Tongue (tissue), 3 donors: Measurements from ENCODE around the gene ACYP2. TPM values are rescaled to one million over a fixed set of nuclear protein-coding genes. Genes with fewer than 3 reads are reported as not detected.

Experiments
- DNase-seq: peaks from one replicate; pipeline ENCODE4 v3.0.0-alpha.2; 2015
- small RNA-seq: library from RNA; depleted of rRNA; stranded (forward); fragments of <200 nt; gene quantifications from one replicate; pipeline ENCODE3, GENCODE V24; 2014; ENCODE audit warnings: low replicate concordance
- total RNA-seq: library from RNA; depleted of rRNA; stranded (reverse); fragments of >200 nt; gene quantifications from one replicate; pipeline ENCODE4 v1.2.3, GENCODE V29; 2014

ACYP2 gene
- total RNA-seq, 1 donor from 2014 or later, result 39.3 TPM

DNA sequence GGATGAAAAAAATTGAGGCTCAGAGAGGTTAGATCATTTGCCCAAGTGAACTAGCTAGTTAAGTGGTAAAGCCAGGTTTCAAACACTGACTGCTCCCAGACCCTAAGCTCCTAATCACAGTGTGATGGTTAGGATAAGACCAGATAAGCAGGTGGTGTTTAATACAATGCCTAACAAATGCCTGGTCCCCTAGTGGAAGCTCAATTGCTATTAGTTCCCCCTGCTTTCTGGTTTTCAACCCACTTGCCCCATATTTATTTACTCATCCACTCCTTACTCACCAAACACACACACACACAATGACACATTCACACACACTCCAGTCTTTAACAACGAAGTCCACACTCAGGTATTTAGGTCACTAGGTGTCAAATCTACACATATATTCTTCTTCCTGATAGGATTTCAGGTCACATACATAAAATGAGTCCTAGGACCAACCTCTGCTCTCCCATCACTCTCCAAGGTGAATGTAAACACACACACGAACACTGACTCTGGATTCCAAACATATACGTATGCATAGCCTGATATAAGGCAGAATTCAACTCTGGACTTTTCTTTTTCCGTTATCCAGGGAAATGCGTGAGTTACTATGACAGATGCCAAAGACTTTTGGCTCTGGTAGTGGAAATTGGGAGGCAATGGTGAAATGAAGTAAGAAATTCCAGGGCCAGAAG lies 214.2 kb downstream of the ACYP2 start:
- no peak for DNase-seq

DNA sequence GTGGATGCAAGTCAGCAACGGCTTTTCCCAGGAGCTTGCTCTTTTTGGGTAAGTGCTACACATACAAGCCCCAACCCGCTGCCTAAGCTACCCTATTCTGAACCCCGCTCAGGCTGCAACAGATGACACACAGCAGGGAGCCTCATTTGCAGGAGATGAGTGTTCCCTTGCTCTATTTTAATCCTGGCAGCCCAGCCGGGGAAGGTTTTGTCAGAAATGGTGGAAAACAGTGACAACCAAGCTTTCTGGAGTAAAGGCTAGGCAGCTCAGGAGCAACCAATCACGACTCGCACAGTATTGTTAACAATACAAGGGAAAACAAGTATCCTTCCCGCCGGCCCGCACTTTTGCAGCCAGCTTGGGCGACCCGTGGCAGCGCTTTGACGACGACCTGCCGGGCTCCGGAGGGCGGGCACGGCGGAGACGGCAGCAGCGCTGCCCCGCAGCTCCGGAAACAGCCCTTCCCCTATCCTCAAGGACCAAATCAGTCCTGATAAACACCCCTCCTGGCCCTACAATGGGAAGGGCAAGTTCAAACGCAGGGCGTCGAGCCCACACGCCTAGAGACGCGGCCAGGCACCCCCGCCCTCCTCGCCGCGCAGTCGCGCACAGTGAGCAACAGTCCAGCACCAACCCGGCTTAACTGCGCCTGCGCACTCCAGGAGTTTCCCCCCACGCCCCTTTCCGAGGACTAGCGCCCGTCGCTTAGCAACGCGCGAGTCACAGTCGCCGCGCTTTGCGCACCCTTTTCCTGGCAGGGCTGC lies 214.9 kb downstream of the ACYP2 start:
- DNase-seq, result peak; percentile 99

DNA sequence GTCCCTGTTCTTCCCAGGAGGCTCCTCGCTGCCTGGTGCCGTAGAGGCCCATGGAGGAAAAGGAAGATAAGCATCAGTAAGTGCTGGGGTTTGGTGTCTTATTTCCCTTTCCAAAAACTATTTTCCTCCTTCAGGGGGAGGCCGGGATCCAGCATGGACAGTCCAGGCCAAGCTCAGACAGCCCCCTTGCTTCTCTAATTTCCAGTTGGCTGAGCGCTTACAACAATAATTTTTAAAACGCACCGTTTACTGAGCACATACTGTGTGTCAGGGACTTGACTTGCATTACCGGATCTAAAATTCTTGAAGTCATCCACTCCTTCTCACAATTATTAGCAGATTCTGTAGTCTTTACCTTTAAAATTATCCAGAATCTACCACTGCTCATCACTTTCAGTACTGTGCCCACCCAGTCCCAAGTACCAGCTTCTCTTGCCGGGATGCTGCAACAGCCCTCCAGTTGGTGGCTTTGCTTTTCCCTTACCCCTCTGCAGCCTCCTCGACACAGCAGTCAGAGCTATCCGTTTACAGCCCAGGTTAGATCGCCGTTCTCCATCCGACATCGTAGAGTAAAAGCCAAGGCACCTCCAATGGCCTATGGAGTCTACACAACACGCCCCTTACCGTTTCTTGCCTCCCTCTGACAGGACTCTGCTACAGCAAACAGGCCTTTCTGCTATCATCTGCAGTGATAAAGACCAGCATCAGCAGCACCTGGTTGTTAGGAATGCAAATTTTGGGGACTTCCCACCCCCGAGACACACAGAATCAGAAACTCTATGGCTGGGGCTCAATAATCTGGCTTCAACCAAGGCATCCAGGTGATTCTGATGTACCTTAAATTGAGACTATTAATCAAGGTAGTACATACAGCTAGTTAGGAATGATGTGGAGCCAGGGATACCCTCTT lies 215.8 kb downstream of the ACYP2 start:
- DNase-seq, result no peak

DNA sequence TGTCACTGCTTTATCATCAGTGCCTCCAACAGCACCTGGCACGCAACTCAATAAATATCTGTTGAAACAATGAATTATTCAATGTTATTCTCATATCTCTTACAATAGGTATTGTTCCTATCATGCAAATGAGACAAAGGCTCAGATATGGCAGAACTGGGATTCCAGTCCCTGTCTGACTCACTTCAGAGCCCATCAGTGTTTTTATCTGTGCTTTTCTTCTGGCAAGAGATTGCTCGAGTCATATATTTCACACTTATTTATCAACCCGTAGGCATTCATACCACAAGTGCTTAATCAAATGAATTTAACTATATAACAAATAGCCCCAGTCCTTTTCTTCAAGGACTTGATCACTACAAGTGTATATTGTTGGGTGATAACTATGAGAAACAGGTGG lies 217.0 kb downstream of the ACYP2 start:
- no peak for DNase-seq

DNA sequence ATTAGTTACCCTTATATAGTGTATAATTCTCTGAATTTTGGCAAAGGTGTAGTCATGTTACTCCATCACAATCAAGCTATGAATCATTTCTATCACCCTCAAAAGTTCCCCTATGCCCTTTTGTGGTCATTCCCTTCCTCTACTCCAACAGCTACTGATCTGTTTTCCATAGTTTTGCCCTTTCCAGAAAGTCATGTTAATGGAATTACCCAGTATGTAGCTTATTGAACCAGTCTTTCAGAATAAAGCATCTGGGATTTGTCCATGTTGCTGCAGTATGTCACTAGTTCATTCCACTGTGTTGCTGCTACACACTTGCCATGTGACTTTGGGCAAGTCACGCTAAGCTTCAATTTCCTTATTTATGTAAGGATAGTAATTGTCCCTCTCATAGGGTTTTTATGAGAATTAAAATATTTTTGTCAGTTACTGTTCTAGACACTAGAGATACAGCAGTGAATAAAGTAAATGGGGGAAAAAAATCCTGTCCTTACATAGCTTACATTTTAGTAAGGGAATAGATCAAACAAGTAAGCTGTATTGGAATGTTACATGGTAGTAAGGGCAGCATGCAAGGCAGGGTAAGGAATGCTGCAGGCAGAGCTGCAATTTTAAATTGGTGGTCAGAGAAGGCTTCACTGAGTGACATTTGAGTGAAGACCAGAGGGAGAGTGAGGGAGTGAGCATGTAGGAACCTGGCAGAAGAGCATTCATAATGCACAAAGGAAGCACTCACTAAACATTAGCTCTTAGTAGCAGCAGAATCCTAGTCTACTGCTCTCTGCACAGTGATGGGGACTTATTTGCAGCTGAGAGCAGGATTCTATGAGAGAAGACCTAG lies 220.9 kb downstream of the ACYP2 start:
- no peak for DNase-seq

DNA sequence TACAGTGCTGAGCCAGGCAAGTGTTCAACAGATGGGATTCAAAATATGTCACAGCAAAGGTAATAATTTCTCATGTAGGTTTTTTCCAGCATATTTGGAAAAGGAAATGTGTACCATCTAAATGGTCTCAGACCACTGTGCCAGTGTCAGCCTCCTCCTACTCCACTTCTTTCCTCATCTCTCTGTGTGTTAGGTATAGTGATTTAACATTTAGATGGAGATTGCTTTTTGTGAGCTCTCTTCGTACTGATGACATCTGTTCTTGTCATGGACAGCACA lies 221.5 kb downstream of the ACYP2 start:
- DNase-seq, result no peak

DNA sequence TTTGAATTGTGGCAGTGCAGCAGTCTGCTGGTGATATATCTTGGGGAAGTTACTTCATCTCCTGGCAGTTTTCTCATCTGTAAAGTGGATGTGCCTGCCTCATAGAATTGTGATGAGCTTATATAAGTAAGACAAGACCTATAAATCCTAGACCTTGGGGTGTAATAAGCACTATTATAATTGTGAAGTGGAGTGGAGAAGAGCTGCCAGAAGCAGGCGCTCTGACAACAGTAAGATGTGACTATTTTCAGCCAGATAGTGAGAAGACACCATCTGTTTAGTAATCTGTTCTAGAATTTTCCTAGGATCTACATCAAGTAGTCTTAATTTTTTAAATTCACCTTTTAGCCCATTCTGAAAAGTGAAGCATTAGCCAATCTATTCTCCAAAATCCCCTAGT lies 226.2 kb downstream of the ACYP2 start:
- peak; percentile 24 for DNase-seq

DNA sequence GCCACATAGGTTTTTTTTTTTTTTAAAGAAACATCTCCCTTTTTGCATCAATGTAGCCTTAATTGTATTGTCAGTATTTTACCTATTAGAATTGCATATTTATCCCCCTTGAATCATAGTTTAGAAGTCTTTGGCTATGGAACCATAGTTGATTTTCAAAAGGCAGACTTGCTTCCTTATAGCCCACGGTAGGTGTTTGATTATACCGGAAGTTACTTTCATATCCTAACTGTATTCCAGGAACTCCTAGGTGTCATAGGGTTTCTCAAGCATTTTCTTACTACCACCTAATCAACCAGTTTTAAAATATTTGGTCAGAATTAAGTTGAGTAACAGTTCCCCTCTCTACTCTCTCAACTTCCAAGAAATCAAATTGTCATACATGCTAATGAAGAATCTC lies 227.2 kb downstream of the ACYP2 start:
- DNase-seq, result no peak

DNA sequence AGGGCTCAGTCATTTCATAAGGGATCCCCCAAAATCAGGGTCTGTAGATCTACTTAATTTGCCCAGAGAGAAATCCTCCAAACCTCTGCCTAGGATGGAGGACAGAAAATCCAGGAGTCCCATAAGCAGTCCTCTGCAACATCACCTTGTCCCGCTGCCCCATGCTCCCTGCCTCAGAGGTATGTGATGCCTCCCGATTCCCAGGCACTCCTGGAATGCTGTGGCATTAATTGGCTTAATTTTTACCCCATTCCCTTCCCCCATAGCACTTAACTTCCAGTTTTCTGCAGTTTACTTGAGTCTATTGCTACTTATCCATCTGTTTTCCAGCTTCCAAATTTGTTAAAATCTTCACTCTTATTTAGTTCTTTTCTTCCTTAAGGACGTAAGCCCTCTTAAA lies 232.2 kb downstream of the ACYP2 start:
- no peak for DNase-seq

DNA sequence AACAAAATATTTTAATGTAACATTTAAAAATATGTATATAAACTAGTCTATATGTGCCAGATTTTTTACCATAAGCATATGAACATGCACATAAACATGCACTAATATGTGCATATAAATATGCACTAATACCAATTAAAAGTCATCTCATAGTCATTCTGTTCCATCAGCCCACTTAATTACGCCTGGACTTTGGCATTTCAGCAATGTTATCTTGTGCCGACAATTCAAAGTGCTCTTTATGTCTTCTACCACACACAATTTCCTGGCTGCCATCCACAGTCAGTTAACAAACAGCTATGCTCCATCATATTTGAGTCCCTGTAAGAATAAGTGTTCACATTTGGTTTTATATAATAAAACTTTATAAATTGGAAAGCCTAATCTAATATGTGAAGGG lies 233.2 kb downstream of the ACYP2 start:
- DNase-seq, result no peak

DNA sequence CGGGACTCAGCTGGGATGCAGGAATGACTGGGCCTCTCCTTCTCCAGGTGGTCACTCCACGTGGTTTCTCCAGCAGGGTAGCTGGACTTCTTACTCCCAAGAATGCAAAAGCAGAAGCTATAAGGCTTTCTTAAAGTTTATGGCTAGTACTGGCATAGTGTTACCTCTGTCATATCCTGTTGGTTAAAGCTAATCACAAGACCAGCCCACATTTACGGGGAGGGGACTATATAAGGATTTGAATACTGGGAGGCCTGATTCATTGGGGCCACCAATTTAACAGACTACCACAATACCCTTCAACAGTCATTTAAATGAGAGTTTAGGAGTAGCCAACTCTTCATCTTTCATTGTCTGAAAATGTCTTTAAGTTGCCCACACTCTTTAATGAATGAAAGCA lies 235.0 kb downstream of the ACYP2 start:
- no peak for DNase-seq

DNA sequence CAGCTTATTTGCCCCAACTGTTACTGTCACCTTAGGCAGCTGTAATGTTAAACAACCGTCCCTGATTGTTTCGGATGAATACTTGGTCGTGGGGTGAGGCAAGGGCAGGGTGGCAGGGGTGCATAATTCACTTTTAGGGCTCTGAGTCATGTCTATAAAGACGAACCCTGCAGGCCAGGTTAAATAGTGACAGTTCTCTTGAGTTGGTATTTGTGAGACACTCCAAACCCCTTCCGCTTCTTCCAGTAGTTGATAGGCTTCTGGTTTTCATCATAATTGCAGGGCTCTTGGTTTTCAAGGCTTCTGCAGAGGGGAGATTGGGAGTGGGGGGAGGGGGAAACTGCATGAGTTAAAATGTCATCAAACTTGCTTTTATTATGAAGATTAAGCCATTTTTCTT lies 237.8 kb downstream of the ACYP2 start:
- no peak for DNase-seq

Small RNA genes within 50 kb of the gene (small RNA-seq; reads per million reads assigned to genes)
- gene RNU7-172P, result not detected

Other genes with a start within 250 kb of the ACYP2 start
- 52.1 TPM for gene PSME4, start 144.6 kb upstream of the ACYP2 start, total RNA-seq
- 0.21 TPM for gene TSPYL6, start 140.6 kb downstream of the ACYP2 start, total RNA-seq